ENCODE results near the gene CHGA.

The CHGA gene

DNA sequence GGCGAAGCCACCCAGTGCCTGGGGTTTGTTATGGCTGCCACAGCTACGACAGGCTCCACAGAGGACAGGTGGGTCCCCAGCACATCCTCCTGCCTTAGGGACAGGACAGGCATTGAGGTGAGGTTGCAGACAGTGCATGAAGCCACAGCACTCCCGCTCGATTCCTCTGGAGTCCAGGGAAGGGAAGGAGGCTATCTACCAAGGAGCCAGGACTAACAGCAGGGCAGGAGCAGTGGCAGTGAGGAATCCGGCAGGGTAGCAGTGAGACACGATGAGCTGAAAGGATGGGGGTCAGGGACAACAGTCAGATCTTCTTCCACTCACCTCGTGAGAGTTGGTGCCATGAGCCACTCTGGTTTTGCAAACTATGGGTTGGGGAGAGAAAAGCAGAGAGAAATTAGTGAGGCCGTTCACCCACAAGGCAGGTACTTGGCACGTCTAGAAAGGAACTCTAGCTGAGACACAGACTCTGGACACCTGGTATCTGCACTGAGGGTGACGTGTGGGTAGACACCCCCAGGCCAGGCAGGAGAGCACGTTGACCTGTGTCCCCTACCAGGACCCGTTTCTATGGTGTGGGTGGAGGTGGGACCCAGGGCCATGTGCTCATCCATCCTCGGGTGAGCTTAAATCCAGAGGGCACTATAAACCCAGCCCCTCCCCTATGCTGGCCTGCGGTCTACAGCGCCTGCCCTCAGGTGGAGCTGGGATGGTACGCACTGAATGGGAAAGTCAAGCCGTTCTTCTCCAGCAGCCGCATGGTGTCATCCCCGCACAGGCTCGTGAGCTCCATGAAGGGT lies 39.3 kb downstream of the CHGA start:
- no peak for DNase-seq

DNA sequence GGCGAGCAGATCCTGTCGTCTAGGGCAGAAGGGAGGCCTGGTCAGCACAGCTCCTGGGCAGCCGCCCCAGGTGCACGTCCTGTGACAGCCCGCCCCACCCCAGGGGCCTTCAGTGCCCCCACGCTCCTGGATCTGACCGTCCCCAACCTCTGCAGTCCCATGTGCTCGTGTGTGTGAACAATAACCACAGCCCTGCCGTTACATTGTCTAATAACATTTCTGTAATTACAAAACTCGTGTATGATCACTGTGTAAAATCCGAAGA lies 39.8 kb downstream of the CHGA start:
- DNase-seq, result no peak

DNA sequence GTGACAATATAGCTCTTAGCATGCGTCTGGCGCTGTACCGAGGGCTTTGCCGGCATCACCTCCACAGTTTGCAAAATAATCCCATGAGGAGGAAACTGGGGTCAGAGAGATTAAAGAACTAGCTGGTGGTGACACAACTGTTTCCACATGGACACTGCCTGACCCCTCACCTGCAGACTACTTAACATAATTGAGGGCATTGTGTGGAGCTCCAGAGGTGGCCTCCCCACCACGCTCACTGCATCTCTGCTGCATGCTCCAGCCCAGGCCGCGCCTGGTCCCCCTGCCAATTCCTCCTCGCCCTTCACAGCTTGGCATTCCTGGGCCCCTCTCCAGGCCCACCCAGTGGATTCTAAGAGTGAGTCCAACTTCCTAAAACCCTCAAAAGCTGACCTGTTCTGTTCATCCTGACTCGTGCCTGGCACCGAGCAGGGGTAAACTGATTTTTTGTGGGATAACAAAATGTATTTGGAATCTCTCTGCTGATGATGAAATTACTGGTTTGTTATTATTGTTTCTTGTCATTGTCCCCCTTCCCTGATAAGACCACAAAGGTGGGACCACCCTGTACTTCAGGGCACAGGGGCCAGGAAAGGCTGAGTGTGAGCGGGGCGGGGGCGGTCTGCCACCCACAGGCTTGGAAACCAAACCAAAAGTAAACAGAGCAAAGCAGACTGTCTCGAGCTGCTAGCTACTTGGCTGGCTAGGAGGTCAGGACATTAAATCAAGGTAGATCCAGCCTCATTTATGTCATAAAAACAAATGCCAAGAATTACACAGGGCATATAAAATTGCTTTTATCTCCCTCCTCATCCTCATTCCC lies 40.6 kb downstream of the CHGA start:
- DNase-seq, result no peak

DNA sequence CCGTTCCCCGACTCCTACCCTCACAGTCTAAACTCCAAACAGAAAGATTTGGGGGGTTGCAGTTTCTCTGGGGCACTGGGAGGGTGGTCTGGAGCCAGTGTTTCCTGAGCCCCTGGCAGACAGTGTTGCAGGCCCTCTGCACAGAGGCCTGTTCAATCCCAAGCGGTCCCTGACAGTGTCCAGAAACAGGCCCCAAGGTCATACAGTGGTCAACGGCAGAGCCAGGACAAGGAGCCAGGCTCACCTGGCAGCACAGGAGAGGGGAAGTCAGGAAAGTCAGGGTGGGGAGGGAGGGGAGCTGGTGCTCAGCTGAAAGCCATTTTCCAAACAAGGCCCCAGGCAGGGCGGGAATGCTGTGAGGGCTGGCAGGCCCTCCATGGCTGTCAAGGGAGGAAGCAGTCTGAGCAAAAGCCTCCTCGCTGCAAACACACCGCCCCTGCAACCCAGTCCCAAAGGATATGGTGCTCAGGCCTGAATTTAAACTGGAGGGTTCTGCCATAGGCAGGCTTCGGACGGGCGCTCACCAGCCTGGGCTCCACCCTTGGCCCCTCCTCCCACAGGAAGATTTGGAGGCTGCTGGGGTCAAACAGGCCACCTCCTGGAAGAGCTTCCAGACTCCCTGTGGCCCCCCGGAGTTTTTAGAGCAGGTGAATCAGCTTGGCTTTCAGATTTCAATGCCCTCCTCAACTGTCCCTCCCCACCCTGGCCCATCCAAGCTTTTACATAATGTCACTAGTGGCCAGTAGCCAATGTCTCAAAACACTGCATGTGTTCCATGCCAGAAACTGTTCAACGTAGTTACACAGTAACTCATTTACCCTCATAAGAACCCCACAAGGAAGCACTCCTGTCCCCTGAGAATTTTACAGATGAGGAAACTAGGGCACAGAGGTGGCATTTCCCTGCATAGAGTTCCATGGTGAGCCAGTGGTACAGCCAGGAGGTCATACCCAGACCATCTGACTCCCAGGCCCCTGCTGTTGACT lies 41.5 kb downstream of the CHGA start:
- no peak for DNase-seq

DNA sequence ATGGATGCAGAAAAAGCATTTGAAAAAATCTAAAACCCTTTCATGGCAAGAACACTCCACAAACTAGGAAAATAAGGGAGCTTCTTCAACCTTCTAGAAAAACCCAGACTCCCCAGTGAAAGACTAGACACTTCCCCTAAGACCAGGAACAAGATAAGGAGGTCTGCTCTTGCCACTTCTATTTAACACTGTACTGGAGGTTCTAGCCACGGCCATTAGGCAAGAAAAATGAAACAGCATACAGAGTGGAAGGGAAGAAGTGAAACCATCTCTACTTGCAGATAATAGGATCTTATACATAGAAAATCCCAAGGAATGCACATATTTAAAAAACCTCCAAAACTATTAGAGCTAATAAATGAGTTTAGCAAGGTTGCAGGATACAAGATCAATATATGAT lies 42.3 kb downstream of the CHGA start:
- no peak for DNase-seq

DNA sequence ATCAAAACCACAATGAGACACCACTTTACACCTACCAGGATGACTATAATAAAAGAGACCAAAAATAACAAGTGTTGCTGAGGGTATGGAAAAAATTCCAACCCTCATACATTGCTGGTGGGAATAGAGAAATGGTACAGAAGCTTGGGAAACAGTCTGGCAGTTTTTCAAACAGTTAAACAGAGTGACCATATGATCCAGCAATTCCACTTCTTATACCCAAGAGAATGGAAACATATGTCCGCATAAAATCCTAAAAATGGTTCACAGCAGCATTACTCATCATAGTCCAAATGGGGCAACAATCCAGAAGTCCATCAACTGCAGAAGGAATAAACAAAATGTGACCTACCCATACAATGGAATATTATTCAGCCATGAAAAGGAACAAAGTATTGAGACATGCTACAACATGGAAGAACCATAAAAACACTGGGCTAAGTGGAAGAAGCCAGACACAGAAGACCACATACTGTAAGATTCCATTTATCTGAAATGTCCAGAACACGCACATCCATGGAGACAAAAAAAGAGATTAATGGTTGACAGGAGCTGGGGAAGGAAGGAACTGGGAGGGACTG lies 44.5 kb downstream of the CHGA start:
- no peak for DNase-seq

DNA sequence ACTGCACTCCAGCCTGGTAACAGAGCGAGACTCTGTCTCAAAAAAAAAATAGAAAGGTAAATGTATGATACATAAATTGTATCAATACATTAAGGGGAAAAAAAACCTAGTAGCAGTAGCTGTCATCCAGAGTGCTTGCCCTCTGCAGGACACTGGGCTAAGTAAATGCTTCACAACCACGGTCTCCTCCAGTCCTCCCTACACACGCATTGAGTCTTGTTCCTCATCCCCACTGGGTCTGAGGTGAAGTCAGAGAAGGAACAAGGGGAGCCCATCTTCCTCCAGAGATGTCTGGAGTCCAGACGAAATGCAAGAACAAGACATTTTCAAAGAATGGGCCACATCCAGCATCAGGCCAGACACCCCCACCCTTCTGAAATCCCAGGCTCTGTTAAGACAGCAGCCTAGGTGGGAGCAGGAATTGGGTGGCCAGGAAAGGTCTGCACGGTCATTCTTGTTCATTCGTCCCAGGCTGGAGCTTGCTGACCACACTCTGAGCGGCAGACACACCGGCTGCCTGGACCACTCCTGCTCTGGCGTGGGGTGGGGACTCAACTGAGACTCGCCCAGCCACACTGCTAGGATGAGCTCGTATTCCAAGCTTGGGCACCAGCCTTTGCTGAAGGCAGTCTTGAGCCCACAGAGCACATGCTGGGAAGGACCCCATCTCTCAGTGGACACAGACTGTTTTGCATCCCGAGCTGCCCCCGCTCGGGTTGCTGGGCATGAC lies 45.5 kb downstream of the CHGA start:
- DNase-seq, result no peak

DNA sequence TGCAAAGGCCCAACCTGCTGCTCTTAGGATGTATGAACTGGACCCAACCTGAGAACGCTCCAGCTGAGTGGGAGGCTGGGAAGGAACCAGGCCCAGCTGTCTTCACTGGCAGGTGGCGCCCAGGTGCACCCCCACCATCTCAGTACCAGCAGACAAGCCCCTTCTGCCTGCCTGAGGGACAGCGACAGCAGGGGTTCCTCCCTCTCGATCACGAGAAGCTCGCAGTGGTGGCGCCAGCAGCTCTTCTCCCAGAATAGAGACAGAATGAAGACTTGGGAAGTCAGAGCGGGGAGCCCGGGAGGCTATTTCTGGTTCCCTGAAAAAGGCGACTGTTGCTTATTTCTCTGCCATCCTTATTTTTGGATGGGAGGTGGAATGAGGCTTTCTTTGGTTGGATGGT lies 46.5 kb downstream of the CHGA start:
- DNase-seq, result no peak

DNA sequence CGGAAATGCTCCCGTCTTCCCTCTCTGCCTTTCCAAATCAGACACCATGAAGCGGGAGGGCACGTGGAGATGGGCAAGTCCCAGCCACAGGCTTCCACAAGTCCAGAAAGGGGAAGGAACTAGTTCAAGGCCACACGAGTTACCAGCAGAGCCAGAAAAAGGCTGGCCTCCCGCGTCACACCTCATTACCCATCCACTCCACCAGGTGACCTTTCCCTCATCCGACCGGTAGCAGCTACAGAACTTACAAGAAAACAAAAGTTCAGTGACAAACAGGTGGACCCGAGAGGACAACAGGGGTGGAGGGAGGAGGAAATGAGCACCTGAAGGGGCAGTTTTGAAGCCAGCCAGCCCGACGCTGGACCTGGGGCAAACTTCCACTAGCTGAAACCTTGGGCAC lies 46.9 kb downstream of the CHGA start:
- no peak for DNase-seq

DNA sequence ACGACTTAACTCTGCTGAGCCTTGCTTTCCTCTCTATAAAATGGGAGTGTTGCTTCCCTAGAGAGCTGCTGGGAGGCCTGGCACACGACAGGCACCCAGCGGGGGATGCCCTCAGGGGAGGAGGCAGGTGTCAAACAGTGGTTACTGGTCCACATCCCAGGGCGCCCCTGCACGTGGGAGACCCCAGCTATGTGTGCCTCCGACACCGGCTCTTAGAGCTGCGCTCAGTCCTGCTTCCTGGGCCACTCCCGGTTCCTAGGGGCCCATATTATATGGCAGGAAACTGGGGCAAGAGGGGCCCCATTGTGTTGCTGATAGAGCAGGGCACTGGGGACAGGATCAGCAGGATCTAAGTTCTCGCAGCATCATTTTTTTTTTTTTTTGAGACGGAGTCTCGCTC lies 47.3 kb downstream of the CHGA start:
- no peak for DNase-seq

DNA sequence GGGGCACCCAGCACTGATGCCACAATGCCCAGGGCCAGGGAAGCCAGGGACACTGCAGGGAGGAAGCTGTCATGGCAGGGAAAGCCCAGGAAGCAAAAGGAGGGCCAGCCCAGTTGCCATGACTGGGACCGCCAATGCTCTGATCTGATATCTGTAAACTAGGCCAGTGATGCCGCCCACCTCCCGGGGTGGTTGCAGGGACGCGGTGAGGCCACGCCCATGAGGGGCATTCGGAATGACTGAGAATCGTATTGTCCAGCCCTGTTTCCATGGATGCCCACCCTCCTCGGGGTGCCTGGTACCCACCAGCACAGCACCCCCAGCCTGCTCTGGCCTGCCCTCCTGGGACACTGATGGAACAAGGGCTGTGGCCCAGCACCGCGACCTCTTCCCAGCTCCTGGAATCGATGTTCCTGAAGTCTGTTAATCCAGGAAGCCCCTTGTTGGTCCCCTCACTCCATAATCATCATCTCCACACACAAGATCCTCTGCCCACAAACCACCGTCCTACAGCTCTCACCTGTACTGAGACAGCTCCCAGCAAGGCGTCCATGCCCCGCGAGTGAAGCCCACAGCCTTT lies 48.7 kb downstream of the CHGA start:
- DNase-seq, result no peak

DNA sequence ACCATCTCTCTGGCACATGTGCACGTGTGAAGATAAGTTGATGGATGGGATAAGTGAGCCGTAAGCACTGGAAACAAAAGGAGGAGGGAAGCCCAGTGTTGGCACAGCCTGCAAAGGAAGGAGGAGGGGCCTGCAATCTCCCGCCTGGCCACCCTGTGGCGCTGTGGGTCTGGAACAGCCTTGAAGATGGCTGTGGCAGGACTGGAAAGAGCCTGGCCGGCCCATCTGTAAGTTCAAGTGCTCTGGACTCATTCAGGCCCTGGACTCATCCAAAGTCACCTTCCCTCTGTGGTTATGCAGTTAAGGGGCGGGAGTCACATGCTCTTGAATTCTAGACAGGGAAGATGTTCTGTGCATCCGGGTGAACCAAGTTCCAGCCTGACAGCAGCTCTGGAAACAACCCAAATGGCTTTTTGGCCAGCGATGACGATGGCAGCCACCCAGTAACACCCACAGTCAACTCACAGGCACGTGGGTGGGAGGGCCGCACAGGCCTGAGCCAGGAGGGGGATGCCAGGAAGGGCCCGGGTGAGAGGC lies 50.4 kb downstream of the CHGA start:
- DNase-seq, result no peak

DNA sequence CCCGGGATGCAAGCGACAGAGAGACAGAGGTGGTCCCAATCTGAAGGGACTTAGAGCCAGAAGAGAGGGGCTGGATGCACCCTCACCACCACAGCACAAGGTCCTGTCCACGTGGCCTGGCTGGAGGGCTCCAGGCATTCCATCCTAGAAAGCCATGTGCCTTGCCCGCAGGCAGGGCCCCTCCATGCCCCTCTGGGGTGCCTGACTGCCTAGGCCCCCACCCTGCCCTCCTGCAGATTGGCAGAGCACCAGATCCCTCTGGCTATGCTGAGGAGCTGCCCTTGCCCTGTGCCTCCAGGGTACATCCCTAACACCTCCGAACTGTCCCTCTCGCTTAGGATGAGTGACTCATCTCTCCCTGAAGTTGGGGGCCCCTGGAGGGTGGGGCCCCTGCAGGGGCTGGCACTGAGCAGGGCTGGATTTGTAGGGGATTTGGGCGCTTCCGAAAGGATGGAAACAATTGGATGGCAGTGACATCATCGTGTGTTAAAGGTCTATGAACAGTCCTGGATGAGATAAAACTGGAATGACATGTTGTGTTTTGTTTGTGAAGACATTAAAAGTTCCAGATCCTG lies 50.9 kb downstream of the CHGA start:
- DNase-seq, result no peak

DNA sequence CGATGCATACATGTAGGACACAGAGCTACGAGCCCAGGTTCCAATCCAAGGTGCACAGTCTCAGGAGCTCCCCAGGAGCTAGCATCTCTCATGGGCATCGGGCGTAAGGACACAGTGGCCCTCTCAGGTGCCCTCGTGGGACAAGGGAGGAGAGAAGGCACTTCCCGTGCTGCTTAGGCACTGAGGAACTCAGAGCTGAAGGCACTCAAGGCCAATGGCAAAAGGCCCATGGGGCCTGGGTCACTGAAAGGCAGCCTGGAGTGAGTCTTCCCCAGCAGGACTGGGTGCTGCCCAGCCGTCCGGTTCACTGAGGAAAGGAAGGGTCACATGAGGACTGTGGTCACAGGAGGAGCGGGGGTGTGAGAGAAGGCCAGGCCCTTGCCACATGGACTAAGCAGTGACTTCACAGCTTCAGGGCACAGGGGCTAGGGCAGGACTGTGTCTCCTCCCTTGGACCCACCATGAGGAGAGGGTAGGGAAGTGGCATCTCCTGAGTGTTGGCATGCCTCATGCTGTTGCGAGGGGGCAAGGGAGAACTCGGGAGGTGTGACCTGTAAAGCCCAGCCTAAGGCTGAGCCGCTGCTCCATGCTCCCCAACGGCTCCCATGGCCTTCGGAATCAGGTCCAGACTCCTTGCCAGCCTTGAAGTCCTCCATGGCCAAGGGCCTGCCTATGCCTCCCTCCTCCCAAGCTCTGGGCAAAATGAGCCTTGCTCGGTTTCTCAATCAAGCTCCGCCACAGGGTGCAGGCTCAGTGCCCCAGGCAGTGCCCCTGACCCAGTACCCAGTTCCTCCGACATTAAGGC lies 51.8 kb downstream of the CHGA start:
- no peak for DNase-seq

DNA sequence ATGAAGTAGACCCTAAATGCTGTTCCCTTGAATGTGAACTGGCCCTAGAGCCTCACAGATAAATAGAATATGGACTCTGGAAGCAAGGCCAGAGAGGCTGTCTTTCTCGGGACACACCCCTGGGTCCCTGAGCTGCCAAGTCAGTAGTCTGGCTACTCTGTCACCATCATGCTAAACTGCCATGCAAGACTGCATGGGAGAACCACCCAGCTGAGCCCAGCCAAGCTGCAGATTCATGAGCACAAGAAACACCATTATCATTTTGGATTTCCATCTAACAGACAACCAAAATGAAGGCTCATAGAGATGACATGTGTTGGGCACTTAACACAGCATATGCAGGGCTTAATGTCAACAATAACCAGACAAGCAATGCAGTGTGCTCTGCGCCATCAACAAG lies 53.3 kb downstream of the CHGA start:
- no peak for DNase-seq

DNA sequence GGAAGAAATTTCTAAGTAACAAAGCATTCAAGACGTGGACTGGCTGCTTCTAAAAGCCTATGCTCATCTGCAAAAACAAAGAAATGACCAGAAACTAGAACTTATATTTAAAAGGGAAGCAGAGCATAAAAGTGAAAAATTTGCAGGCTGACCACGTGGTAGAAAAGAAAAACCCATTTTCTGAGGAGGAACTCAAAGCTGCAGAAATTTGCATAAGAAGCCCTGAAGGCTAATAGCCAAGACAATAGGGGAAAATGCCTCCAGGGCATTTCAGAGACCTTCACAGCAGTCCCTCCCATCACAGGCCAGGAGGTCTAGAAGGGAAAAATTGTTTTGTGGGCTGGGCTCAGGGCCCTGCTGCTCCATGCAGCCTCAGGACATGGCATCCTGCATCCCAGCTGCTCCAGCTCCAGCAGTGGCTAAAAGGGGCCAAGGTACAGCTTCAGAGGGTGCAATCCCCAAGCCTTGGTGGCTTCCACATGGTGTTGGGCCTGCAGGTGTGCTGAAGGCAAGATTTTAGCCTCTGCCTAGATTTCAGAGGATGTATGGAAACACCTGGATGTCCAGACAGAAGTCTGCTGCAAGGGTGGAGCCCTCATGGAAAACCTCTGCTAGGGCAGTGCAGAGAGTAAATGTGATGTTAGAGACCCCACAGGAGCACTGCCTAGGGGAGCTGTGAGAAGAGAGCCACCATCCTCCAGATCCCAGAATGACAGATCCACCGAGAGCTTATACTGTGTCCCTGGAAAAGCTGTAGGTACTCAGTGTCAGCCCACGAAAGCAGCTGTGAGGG lies 55.5 kb downstream of the CHGA start:
- no peak for DNase-seq

DNA sequence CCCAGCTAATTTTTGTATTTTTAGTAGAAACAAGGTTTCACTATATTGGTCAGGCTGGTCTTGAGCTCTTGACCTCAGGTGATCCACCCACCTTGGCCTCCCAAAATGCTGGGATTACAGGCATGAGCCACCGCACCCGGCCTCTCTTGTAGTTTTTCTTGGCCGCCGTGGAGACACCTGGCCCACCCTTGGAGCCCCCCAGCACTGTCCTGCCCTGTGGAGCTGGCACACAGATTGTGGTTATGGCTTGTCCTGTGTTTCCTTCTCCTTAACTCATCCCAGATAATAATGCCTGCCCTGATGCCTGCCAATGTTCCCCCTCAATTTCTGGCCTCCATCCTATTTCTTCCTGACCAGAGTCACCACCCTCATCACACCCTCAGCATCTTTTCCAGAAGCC lies 57.9 kb downstream of the CHGA start:
- no peak for DNase-seq

DNA sequence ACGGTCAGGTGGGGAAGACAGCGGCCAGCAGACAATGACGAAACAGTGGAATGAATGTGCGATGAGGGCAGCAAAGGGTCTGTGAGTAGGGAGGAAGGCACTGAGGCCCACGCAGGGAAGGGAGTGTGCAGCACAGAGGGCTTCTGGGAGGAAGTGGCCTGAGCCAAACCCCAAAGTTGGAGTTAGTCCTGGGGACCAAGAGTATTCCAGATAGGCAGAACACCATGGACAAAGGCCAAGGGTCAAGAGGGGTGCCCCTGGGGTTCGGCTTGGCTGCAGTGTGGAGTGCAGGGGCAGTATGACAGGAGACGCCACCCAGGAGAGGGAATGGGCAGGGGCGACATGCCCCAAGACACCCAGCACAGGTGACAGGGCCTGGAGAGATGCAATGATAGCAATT lies 58.8 kb downstream of the CHGA start:
- no peak for DNase-seq

DNA sequence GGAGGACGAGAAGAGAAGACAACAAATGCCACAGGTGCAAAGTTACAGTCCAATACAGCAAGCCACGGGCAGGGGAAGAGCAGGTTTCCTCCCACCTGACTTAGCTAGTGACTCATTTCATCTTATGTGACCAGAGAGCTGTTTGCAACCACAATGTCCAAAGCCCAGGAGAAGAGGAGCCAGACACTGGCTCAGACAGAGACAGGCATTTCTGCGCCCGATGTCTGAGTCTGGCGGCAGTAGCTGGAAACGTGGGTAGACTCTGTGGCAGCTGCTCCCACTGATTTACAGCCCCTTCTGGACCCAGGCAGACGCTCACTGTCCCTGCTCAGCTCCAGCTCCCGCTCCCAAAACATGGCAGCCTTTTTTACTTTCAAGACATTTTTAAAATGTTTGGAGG lies 60.0 kb downstream of the CHGA start:
- DNase-seq, result no peak
